CD14-positive monocyte (primary cell): ENCODE data around the gene CPD. TPM values are rescaled to one million over a fixed set of nuclear protein-coding genes. Genes with fewer than 3 reads are reported as not detected.

Experiments
- DNase-seq, 3 donors: peaks; one replicate each; pipeline ENCODE4 v3.0.0-alpha.2; 2011 to 2022
- H2AFZ ChIP-seq: 2 replicates; pipeline ENCODE4 v1.6.0; 2012; ENCODE audit warnings: mild to moderate bottlenecking, low read depth, low read length, inconsistent platforms; ENCODE audit not compliant: insufficient read depth, poor library complexity, severe bottlenecking
- H3K27ac ChIP-seq, 2 donors: 1 replicate in 1 of 2; 2 replicates in 1 of 2; pipeline ENCODE4 v1.5.1; 2012 to 2013; ENCODE audit warnings: low read length in 2 of 2, control low read depth in 1 of 2, inconsistent platforms in 1 of 2, low read depth in 1 of 2, mild to moderate bottlenecking in 1 of 2
- H3K27me3 ChIP-seq, 2 donors: one replicate each; pipeline versions ENCODE4 v1.6.0 to v1.6.1; 2011 to 2013; ENCODE audit warnings: low read length in 2 of 2; ENCODE audit not compliant: control insufficient read depth in 2 of 2, insufficient read depth in 2 of 2
- H3K36me3 ChIP-seq, 2 donors: replicated peaks in 1 of 2; 1 replicate in 1 of 2; 2 replicates in 1 of 2; pipeline versions ENCODE4 v1.5.1 to v1.6.1; 2012 to 2013; ENCODE audit warnings: low read length in 2 of 2, control low read depth in 1 of 2, inconsistent platforms in 1 of 2, mild to moderate bottlenecking in 1 of 2; ENCODE audit not compliant: insufficient read depth in 2 of 2, control insufficient read depth in 1 of 2
- H3K4me1 ChIP-seq, 2 donors: 1 replicate in 1 of 2; 2 replicates in 1 of 2; pipeline versions ENCODE4 v1.5.1 to v1.6.1; 2012 to 2013; ENCODE audit warnings: low read length in 2 of 2, control low read depth in 1 of 2, inconsistent platforms in 1 of 2, mild to moderate bottlenecking in 1 of 2, moderate library complexity in 1 of 2; ENCODE audit not compliant: insufficient read depth in 2 of 2, control insufficient read depth in 1 of 2
- H3K4me2 ChIP-seq: replicated peaks from 2 replicates; pipeline ENCODE3; 2012; ENCODE audit warnings: low read length, moderate library complexity, mild to moderate bottlenecking; ENCODE audit not compliant: poor library complexity, severe bottlenecking; ENCODE audit errors: extremely low read depth
- H3K4me3 ChIP-seq, 3 experiments: fragments of 200-600 bp in 1 of 3; sonication (generic) in 1 of 3; replicated peaks in 1 of 3; 1 replicate in 2 of 3; 2 replicates in 1 of 3; pipeline ENCODE4 v1.5.1; 2011 to 2013; ENCODE audit warnings: low read length in 3 of 3, mild to moderate bottlenecking in 3 of 3, control low read depth in 2 of 3, low read depth in 2 of 3, inconsistent platforms in 1 of 3, moderate library complexity in 1 of 3
- H3K79me2 ChIP-seq: 2 replicates; pipeline ENCODE4 v1.6.0; 2012; ENCODE audit warnings: mild to moderate bottlenecking, control low read depth, inconsistent platforms, low read length, moderate library complexity; ENCODE audit not compliant: insufficient read depth
- H3K9ac ChIP-seq: 2 replicates; pipeline ENCODE4 v1.6.0; 2017; ENCODE audit warnings: low read length, mild to moderate bottlenecking; ENCODE audit not compliant: insufficient read depth, poor library complexity, severe bottlenecking
- H3K9me3 ChIP-seq, 2 donors: replicated peaks in 1 of 2; 1 replicate in 1 of 2; 2 replicates in 1 of 2; pipeline versions ENCODE4 v1.5.1 to v1.6.1; 2012 to 2013; ENCODE audit warnings: low read length in 2 of 2, control low read depth in 1 of 2; ENCODE audit not compliant: control insufficient read depth in 1 of 2, insufficient read depth in 1 of 2
- H4K20me1 ChIP-seq: 2 replicates; pipeline ENCODE4 v1.6.0; 2012; ENCODE audit warnings: mild to moderate bottlenecking, low read length, control low read depth, moderate library complexity; ENCODE audit not compliant: insufficient read depth
- H3K27ac Mint-ChIP-seq, 7 donors: one replicate each; pipeline ENCODE4 v1.8.0; 2020; ENCODE audit warnings: mild to moderate bottlenecking in 7 of 7, mixed read lengths in 7 of 7, moderate library complexity in 6 of 7, inconsistent platforms in 2 of 7
- H3K27me3 Mint-ChIP-seq, 3 donors: one replicate each; pipeline ENCODE4 v1.8.0; 2021 to 2022; ENCODE audit warnings: low read depth in 3 of 3, mild to moderate bottlenecking in 3 of 3, mixed read lengths in 3 of 3, moderate library complexity in 3 of 3, inconsistent platforms in 1 of 3
- H3K36me3 Mint-ChIP-seq, 2 donors: one replicate each; pipeline ENCODE4 v1.8.0; 2020; ENCODE audit warnings: mixed read lengths in 2 of 2, inconsistent platforms in 1 of 2, mild to moderate bottlenecking in 1 of 2
- H3K4me1 Mint-ChIP-seq: one replicate; pipeline ENCODE4 v1.8.0; 2020; ENCODE audit warnings: mild to moderate bottlenecking, mixed read lengths
- H3K4me3 Mint-ChIP-seq, 2 donors: one replicate each; pipeline ENCODE4 v1.8.0; 2020; ENCODE audit warnings: mild to moderate bottlenecking in 2 of 2, mixed read lengths in 2 of 2, moderate library complexity in 1 of 2
- H3K9me3 Mint-ChIP-seq, 7 donors: one replicate each; pipeline ENCODE4 v1.8.0; 2020 to 2022; ENCODE audit warnings: mixed read lengths in 7 of 7, mild to moderate bottlenecking in 6 of 7, moderate library complexity in 6 of 7, inconsistent platforms in 2 of 7
- WGBS: methylation state at CpG from one replicate; pipeline ENCODE4 v1.1.5; 2013; ENCODE audit warnings: missing lambda C conversion rate; ENCODE audit not compliant: insufficient coverage; 5-methylcytosine and 5-hydroxymethylcytosine counted together
- intact Hi-C, 2 donors: fragments of 100-400 bp; cut with micrococcal nuclease; formaldehyde crosslinking; loops; one replicate each; pipeline versions ENCODE4 v1.15.0 to v1.15.1; 2023
- polyA plus RNA-seq, 3 donors: library from polyadenylated mRNA; depleted of rRNA in 1 of 3; unstranded in 2 of 3; stranded (reverse) in 1 of 3; fragments of 300-500 nt in 2 of 3; fragments of >200 nt in 1 of 3; fragmentation: Illumina TruSeq in 2 of 3; gene quantifications; 1 replicate in 2 of 3; 2 replicates in 1 of 3; pipeline ENCODE4 v1.2.3, GENCODE V29; 2012 to 2021
- TF ChIP-seq, protein P1 (sequence below): fragments of 200-600 bp; IDR thresholded peaks from one replicate; pipeline ENCODE4 v1.8.0; 2022; ENCODE audit warnings: antibody characterized with exemption, mild to moderate bottlenecking

CPD gene
- polyA plus RNA-seq, 3 donors: 9.2 to 47.0 (median 32.2) TPM

- H3K4me1 Mint-ChIP-seq: no peaks in the 10 kb centered on the region
- Histone ChIP-seq H4K20me1 (no peaks in the 10 kb centered on the region), H3K9ac (no peak overlapping the region), H3K9me3 (peaks cover 17 to 20% of the 10 kb centered on the region in 2 donors), H3K4me3 (no peak overlapping the region), H3K4me2 (no peak overlapping the region), H2AFZ (no peak overlapping the region), H3K27ac (no peak overlapping the region), H3K79me2 (no peaks in the 10 kb centered on the region), H3K4me1 (no peaks in the 10 kb centered on the region), H3K27me3 (no peaks in the 10 kb centered on the region), H3K36me3 (peaks cover 62 to 86% of the 10 kb centered on the region in 2 donors)
- intact Hi-C loops: no loop called here
- H3K27ac Mint-ChIP-seq: no peak overlapping the region
- H3K9me3 Mint-ChIP-seq: peaks cover 14 to 23% (median 18%) of the 10 kb centered on the region in 7 donors
- WGBS: 94% methylated on average over 3 of the region's 4 CpGs
- peaks cover 80 to 85% of the 10 kb centered on the region in 2 donors for H3K36me3 Mint-ChIP-seq
- TF ChIP-seq, protein P1, sequence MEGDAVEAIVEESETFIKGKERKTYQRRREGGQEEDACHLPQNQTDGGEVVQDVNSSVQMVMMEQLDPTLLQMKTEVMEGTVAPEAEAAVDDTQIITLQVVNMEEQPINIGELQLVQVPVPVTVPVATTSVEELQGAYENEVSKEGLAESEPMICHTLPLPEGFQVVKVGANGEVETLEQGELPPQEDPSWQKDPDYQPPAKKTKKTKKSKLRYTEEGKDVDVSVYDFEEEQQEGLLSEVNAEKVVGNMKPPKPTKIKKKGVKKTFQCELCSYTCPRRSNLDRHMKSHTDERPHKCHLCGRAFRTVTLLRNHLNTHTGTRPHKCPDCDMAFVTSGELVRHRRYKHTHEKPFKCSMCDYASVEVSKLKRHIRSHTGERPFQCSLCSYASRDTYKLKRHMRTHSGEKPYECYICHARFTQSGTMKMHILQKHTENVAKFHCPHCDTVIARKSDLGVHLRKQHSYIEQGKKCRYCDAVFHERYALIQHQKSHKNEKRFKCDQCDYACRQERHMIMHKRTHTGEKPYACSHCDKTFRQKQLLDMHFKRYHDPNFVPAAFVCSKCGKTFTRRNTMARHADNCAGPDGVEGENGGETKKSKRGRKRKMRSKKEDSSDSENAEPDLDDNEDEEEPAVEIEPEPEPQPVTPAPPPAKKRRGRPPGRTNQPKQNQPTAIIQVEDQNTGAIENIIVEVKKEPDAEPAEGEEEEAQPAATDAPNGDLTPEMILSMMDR: no peak
- peaks cover 0 to 2% (median 0%) of the 10 kb centered on the region in 3 donors for H3K27me3 Mint-ChIP-seq
- no peak for DNase-seq
- H3K4me3 Mint-ChIP-seq: no peak overlapping the region
These were observed 70.8 kb downstream of the CPD start for GRCh38 chr17:30449480-30449879.

DNA sequence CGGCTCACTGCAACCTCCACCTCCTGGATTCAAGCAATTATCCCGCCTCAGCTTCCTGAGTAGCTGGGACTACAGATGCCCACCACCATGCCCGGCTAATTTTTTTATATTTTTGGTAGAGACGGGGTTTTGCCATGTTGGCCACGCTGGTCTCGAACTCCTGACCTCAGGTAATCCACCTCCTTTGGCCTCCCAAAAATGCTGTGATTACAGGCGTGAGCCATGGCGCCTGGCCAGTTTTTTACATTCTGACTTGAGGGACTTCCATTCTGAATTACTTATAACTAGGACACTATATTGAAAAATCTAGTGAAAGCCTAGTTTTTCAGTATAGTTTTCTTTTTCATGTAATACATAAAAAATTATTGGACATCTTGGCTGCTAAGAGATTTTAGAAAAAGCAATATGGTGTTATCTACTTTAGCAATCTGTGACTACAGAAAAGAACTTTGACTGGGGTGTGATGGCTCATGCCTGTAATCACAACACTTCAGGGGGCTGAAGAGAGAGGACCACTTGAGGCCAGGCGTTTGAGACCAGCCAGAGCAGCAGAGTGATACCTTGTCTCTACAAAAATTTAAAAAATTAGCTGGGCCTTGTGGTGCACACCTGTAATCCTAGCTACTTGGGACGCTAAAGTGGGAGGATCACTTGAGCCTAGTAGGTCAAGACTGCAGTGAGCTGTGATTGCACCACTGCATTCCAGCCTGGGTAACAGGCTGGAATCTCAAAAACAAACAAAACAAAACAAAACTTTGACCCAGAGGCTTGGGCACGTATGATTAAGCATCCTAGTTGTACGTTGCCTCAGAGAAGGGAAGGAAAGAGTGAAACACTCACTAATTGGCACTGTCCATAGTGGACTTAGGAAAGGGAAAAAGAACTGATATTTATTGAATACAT is 71.6 kb downstream of the CPD start:
- Histone ChIP-seq H3K4me1 (no peaks in the 10 kb centered on the region), H3K79me2 (no peaks in the 10 kb centered on the region), H2AFZ (no peak overlapping the region), H3K9me3 (peaks cover 21 to 24% of the 10 kb centered on the region in 2 donors), H3K27me3 (no peaks in the 10 kb centered on the region), H3K9ac (no peak overlapping the region), H3K4me3 (no peak overlapping the region), H3K27ac (no peak overlapping the region), H4K20me1 (no peaks in the 10 kb centered on the region), H3K36me3 (peaks cover 66 to 85% of the 10 kb centered on the region in 2 donors), H3K4me2 (no peak overlapping the region)
- DNase-seq: no peak
- intact Hi-C loops: no loop called here
- peaks cover 83 to 86% of the 10 kb centered on the region in 2 donors for H3K36me3 Mint-ChIP-seq
- WGBS: 95% methylated on average over 4 of the region's 12 CpGs
- no peaks in the 10 kb centered on the region for H3K4me1 Mint-ChIP-seq
- peaks cover 18 to 27% (median 20%) of the 10 kb centered on the region in 7 donors for H3K9me3 Mint-ChIP-seq
- H3K27ac Mint-ChIP-seq: peak overlapping the region in 1 of 7 donors; percentile 84
- TF ChIP-seq, protein P1: no peak
- peaks cover 0 to 2% (median 0%) of the 10 kb centered on the region in 3 donors for H3K27me3 Mint-ChIP-seq
- no peak overlapping the region for H3K4me3 Mint-ChIP-seq
